Measurements from ENCODE around the gene UFL1. TPM values are rescaled to one million over a fixed set of nuclear protein-coding genes. Genes with fewer than 3 reads are reported as not detected.

UFL1 gene
- total RNA-seq, 1 experiment from 2014 or later = 12.7 TPM

DNA sequence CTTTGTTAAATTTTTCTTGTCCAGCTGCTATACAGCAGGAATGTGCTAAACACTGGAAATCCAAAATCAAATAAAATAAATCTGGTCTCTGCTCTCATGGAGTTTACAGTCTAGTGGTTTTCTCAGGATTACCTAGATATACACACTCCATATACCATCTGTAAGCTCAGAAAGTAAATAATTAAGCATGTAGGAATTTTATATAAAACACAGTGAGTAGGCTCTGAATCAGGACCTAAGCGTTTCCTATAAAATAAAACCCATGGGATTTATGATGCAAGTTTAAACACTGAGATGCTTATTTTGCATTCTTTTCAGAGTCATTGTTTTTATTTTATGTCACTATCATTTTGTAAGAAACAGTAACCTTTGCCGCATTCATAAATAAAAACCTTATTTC, 29.7 kb upstream of the UFL1 start:
- Histone ChIP-seq H3K14ac (ENCODE audit: insufficient read depth, low read length) (no peak overlapping the region), H3K4me1 (ENCODE audit: insufficient read depth, low read length) (no peaks in the 10 kb centered on the region), H4K20me1 (ENCODE audit: control insufficient read depth, insufficient read depth, insufficient read length) (no peaks in the 10 kb centered on the region), H3K79me2 (ENCODE audit: insufficient read depth, low read length) (no peaks in the 10 kb centered on the region), H4K91ac (ENCODE audit: insufficient read length, low read depth, low read length) (no peak overlapping the region), H4K5ac (ENCODE audit: insufficient read length, low read depth, low read length) (no peak overlapping the region), H2BK120ac (ENCODE audit: low read depth, low read length, poor library complexity, severe bottlenecking) (no peak overlapping the region), H3K18ac (ENCODE audit: insufficient read length, low read depth, low read length) (no peak overlapping the region), H3K9me3 (ENCODE audit: control insufficient read depth, low read depth, low read length) (peaks cover 6% of the 10 kb centered on the region), H3K56ac (ENCODE audit: insufficient read length, low read depth, low read length) (no peak overlapping the region), H4K8ac (replicated peaks; ENCODE audit: insufficient read length, low read depth, low read length) (no peak overlapping the region), H3K79me1 (ENCODE audit: insufficient read depth, low read depth, low read length, poor library complexity, severe bottlenecking) (no peaks in the 10 kb centered on the region), H2AFZ (ENCODE audit: low read length) (no peak overlapping the region), H3K23ac (ENCODE audit: insufficient read length, low read depth, low read length) (no peak overlapping the region), H2BK20ac (ENCODE audit: low read depth, low read length, poor library complexity, severe bottlenecking) (no peak overlapping the region), H3K27me3 (ENCODE audit: insufficient read depth, low read length) (no peaks in the 10 kb centered on the region), H3K4ac (ENCODE audit: low read depth, low read length) (no peak overlapping the region), H3K23me2 (ENCODE audit: insufficient read length, low read depth, low read length, poor library complexity, severe bottlenecking) (no peaks in the 10 kb centered on the region), H3K27ac (ENCODE audit: insufficient read length, low read depth, low read length) (no peak overlapping the region), H2BK5ac (ENCODE audit: insufficient read length, low read length) (no peak overlapping the region), H3K9ac (ENCODE audit: extremely low read depth, insufficient read length, low read length) (no peak overlapping the region), H3K4me2 (ENCODE audit: insufficient read depth, insufficient read length, low read length) (no peak overlapping the region), H2BK12ac (ENCODE audit: insufficient read length, low read depth, low read length) (no peak overlapping the region), H3T11ph (ENCODE audit: low read length) (no peak overlapping the region), H2AK5ac (ENCODE audit: insufficient read length, low read length) (no peak overlapping the region), H2BK15ac (ENCODE audit: low read depth, low read length) (no peak overlapping the region)
- TF ChIP-seq, protein P1, sequence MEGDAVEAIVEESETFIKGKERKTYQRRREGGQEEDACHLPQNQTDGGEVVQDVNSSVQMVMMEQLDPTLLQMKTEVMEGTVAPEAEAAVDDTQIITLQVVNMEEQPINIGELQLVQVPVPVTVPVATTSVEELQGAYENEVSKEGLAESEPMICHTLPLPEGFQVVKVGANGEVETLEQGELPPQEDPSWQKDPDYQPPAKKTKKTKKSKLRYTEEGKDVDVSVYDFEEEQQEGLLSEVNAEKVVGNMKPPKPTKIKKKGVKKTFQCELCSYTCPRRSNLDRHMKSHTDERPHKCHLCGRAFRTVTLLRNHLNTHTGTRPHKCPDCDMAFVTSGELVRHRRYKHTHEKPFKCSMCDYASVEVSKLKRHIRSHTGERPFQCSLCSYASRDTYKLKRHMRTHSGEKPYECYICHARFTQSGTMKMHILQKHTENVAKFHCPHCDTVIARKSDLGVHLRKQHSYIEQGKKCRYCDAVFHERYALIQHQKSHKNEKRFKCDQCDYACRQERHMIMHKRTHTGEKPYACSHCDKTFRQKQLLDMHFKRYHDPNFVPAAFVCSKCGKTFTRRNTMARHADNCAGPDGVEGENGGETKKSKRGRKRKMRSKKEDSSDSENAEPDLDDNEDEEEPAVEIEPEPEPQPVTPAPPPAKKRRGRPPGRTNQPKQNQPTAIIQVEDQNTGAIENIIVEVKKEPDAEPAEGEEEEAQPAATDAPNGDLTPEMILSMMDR (conservative IDR thresholded peaks at IDR 0.05) = no peak
- H3K27ac Mint-ChIP-seq = no peak overlapping the region
- H3K36me3 Mint-ChIP-seq (ENCODE audit: insufficient read depth in 1 of 3, low read depth in 3 of 3) = peaks cover 0 to 40% (median 10%) of the 10 kb centered on the region in 3 experiments; a peak in 5 of 7 replicates
- WGBS (ENCODE audit: extremely low coverage, insufficient read length, low lambda C conversion rate) = no CpG with 5 or more reads among the region's 2 CpGs
- DNase-seq = no peak
- peaks cover 18 to 51% of the 10 kb centered on the region in 2 experiments for H3K9me3 Mint-ChIP-seq
- no peaks in the 10 kb centered on the region for H3K4me1 Mint-ChIP-seq
- no peak overlapping the region for H3K4me3 Mint-ChIP-seq
- no peaks in the 10 kb centered on the region for H3K27me3 Mint-ChIP-seq (ENCODE audit: low read depth)
